A172 (cell line): ENCODE results near the gene LGI2. TPM values are rescaled to one million over a fixed set of nuclear protein-coding genes. Genes with fewer than 3 reads are reported as not detected.
"Not testable (repeated sequence)": the region's sequence is repeated elsewhere in the genome, so short reads cannot be mapped to it uniquely, and the experiment has no call there.

Experiments
- DNase-seq: peaks from one replicate; pipeline ENCODE4 v3.0.0-alpha.2; 2015; ENCODE audit warnings: low spot score
- total RNA-seq: library from RNA; depleted of rRNA; stranded (reverse); fragments of >200 nt; shearing (Covaris generic); gene quantifications from 2 replicates; pipeline ENCODE4 v1.2.3, GENCODE V29; 2014; rRNA removed

LGI2 gene, protein sequence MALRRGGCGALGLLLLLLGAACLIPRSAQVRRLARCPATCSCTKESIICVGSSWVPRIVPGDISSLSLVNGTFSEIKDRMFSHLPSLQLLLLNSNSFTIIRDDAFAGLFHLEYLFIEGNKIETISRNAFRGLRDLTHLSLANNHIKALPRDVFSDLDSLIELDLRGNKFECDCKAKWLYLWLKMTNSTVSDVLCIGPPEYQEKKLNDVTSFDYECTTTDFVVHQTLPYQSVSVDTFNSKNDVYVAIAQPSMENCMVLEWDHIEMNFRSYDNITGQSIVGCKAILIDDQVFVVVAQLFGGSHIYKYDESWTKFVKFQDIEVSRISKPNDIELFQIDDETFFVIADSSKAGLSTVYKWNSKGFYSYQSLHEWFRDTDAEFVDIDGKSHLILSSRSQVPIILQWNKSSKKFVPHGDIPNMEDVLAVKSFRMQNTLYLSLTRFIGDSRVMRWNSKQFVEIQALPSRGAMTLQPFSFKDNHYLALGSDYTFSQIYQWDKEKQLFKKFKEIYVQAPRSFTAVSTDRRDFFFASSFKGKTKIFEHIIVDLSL
- total RNA-seq: 0.19 and 0.93 TPM in 2 replicates

DNA sequence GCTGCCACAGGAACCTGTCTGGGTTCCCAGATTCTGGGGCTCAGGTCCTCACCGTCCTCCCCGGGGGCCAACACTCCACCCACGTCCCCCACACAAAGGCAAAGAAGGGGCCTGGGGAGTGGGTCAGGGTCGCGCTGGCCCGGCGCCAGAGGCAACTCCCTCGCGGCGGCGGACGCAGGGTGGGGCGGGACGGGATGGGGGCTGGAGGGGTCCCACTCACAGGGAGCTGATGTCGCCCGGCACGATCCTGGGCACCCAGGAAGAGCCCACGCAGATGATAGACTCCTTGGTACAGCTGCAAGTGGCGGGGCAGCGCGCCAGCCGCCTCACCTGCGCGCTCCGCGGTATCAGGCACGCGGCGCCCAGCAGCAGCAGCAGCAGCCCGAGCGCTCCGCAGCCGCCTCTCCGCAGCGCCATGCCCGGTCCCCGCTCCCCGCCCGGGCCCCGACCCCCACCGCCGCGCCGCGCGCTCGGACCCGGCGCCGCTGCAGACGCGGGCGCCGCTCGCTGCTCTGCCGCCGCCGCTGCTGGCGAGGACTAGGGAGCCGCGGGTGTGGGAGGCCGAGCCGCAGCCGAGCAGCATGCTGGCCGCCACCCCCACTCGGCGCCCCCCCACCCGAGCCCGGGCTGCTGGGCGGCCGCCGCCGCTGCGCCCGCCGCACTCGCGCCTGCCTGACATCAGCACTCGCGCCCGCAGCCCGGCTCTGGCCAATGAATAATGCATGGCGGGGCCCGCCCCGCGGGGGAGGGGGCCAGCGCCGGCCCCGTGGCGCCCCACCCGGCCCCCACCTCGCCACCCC is at the start of gene LGI2:
Gene LGI2, minus strand, starts transcription at position 670 of the 800 bp plus-strand sequence. Its CDS starts 253 bp downstream, at position 417.
- DNase-seq: no peak

DNA sequence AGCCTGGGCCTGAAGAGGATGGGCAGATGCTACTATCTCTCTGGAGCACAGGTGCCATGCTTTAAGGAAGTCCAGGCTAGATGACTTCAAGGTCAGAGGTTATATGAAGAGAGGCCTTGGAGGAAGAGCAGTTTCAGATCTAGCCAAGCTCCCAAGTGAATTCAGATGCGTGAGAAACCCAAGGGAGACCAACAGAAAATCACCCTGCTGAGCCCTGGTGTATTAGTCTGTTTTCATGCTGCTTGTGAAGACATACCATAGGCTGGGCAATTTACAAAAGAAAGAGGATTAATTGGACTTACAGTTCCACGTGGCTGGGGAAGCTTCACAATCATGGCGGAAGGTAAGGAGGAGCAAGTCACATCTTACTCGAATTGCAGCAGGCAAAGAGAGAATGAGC is 47.8 kb upstream of the LGI2 start:
- DNase-seq: no peak

DNA sequence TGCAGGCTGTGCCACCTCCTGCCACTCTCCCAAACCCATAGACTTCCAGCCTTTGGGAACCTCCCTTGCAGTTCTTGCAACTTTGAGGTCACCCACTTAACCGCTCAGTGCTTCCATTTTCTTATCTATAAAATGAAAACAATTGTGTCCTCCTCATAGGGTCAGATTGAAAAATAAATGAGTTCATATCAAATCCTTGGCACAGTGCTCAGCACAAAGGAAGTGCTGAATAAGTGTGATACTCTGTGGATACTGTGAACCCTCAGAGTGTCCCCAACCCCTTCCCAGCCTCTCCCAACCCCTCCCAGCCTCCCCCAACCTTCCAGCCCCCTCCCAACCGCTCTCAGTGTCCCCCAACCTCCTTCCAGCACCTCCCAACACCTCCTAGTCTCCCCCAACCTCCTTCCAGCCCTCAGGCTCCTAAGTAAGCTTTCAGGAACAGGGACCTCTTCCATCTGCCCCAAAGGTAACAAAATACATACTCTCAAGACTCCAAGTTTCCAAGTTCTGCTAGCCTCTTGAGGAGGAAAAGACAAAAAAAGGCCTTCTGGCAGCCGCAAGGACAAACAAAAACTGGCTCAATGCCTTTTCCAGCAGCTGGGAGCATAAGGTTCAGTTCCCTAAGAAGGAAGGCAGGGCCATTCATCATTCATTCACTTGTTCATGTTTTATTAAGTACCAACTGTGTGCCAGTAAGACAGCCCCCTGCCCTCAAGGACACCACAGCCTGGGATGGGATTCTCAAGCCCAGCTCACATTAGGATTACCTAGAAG is 46.1 kb upstream of the LGI2 start:
- no peak for DNase-seq

DNA sequence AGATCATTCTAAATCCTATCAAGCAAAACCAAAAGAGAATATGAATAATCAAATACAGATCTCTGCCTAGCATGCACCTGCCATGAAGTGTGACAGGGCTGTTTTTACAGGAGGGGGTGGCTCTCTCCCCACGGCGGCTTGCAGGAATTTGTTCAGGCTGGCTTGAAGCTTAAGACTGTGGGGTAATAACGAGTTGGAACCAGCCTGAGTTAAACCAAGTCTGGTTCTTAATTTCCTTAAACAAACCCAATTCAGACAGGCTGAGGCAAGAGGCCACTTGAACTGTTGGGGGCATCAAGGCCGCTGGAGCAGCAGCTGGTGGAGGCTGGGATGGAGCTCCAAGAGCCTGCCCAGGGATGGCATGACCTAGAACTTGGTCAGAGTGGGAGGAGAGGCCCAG is 45.1 kb upstream of the LGI2 start:
- no peak for DNase-seq

DNA sequence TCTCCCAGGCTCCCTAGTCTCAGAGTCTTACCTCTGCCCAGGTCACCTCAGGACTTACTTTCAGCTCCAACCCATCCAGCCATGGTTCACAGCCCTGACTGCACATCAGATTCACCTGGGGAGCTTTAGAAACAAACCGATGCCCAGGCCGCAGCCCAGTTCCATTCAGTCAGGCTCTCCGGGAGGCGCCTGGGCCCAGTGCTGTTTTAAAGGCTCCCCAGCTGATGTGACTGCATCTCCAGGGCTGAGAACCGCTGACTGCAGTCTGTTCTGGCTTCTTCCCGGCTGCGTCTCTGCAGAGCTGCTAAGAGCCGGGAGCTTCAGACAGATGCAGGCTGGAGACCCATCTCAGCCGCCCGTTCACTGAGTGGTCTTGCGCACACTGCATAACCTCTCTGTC is 44.4 kb upstream of the LGI2 start:
- DNase-seq: no peak

DNA sequence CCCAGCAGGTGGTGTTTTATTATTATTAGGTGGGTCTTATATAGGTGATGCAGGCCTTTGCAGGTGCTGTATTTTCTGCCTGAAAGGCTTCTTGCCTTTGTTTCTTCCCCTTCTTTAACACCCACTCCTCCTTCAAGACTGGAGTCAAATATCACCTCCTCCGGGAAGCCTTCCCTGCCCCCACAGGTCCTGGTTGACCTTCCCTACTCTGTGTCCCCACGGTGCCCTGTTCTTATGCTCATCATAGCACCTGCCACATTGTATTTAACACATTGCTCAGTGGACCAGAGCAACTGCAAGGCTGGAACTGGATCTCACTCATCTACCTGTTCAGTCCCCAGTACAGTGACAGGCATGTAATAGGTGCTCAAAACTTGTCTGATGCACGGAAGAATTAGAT is 39.8 kb upstream of the LGI2 start:
- DNase-seq: no peak

DNA sequence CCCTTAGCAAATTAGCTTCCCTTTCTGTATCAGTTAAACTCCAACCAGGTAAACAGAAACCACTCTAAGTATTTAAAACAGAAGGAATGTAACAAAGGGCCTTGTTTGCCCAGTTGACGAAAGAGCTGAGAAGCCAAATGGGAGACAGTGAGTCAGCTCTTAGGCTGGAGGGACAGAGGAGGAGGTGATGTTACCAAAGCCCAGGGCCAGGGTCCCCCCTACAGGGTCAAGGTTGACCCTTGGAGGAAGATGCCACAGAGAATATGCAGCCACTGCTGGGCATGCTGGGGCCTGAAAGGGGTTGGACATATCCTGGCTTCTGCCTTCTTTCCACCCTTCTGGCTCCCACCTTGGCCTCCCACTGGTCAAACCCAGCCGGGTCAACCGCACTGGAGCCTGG is 38.3 kb upstream of the LGI2 start:
- DNase-seq: no peak

DNA sequence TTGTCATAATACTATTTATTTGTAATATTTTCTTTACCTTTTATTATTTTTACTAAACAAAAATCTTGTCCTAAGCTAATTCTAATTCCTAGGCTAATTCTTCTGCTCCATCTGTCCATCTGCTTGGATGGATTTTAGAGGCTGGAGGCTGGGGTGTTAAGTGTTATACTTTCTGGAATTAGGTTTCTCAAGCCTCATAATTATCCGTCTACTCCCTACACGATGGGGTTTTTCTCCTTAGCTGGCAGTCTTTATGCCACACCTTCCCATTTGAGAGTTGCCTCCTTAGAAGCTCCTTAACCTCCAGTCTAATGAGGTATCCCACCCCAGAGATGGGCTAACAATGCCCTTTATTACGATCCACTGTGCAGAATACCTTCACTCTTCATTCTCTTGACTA is 37.6 kb upstream of the LGI2 start:
- no peak for DNase-seq

DNA sequence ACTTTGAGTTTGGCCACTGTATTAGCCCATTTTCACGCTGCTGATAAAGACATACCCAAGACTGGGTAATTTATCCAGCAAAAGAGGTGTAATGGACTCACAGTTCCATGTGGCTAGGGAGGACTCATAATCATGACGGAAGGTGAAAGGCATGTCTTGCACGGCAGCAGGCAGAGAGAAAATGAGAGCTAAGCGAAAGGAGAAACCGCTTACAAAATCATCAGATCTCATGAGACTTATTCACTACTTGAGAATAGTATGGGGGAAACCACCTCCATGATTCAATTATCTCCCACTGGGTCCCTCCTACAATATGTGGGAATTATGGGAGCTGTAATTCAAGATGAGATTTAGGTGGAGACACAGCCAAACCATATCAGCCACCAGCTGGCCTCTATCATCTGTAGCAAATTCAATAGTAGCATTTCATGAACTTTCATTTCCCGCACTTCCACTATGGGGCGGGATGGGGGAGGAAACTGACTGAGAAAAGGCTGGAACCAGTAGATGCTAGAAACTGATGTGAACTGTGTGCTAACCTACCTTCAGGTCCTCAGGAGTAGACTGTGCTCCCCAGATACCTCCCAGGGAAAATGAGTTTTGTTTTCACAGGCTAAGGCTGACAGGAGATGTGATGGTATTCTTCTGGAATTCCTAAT is 35.3 kb upstream of the LGI2 start:
- no peak for DNase-seq

DNA sequence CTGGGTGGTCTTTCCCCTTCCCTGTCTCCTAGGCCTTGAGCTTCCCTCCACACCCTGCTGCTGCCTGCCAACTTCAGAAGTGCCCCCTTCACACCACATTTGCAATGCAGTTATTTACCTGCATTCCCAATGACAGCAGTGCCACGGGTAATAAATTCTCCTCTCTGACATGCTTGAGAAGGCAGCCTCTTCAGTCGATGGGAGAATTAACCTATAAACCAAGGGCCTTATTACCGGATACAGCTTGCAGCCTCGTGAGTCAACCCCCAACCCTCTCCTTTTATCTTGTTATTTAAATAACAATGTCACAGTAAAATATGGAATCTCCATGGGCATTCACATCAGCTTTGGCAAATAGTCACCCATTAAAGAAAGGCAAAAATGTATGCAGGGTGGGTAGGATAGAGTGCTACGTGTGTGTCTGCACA is 34.7 kb upstream of the LGI2 start:
- no peak for DNase-seq

DNA sequence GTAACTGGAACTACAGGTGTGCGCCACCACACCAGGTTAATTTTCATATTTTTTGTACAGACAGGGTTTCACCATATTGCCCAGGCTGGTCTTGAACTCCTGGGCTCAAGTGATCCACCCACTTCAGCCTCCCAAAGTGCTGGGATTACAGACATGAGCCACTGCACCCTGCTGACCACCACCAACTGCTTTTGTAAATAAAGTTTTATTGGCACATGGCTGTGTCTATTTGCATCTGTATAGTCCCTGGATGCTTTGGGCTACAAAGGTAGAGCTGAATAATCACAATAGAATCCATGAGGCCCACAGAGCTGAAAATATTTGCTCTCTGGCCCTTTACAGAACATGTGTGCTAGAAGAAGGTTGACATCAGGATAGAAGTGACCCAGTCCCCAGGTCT is 33.7 kb upstream of the LGI2 start:
- DNase-seq: not testable (repeated sequence)

DNA sequence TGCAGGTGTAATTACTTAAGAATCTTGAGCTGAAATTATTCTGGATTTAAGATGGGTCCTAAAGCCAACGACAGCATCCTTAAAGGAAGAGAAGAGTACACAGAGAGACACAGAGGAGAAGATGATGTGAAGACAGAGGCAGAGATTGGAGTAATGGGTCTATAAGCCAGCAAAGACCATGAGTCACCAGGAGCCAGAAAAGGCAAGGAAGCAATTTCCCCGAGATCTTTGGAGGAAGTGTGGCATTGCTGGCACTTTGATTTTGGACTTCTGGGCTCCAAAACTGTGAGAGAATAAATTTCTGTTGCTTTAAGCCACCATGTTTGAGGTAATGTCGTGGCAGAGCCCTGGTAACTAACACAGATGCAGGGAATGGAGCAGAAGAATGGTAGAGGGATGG is 32.4 kb upstream of the LGI2 start:
- DNase-seq: no peak

DNA sequence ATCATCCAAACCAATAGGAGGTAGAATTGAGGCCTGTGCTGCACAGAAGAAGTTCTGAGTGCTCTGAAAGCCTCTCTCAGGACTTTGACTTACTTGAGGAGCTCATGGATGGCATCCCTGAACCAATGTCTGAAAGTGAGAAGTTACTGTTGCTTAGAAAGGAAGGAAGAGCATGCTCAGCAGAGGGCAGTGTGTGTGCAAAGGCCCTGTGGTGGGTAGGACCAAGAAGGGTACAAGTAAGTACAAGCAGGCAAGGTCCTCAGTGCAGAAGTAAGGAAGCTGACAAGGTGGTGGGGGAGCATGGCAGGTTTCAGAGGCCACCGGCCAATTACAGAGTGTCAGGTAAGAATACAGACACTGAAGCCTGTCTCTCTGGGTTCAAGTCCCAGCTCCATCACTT is 31.4 kb upstream of the LGI2 start:
- no peak for DNase-seq

DNA sequence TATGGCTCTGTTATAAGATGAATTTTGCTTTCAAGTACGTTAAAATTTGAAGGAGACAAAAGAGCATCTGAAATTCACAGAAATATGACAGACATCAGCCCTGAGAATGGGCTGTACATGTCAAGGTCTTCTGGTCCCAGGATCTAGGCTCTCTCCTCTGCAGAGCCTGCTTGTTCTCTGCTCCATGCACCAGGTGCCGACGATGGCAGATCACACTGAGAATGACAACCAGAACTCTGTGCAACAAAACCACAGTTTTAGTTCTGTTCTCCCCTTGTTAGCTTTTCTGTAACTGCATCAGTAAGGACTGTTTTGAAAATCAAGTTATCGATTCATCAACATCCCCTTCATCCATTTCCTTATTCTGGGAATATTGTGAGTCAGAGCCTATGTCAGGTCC is 30.9 kb upstream of the LGI2 start:
- no peak for DNase-seq

DNA sequence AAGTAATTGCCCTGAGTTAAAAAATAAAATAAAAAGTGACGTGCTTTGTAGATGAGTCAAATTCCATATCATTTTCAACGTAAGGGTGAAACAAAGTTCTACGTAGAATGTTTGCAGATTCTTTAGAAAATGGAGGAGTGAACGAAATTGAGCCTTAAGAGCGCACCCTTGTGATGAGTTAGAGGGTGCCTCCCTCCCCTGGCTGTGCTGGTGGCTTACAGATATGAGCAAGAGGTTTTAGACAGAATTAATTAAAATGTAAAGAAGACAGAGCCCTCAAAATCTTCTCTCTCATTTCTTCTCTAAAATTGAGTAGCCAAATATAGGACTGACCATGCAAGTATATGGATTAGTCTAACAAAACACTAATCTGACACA is 30.2 kb upstream of the LGI2 start:
- no peak for DNase-seq

DNA sequence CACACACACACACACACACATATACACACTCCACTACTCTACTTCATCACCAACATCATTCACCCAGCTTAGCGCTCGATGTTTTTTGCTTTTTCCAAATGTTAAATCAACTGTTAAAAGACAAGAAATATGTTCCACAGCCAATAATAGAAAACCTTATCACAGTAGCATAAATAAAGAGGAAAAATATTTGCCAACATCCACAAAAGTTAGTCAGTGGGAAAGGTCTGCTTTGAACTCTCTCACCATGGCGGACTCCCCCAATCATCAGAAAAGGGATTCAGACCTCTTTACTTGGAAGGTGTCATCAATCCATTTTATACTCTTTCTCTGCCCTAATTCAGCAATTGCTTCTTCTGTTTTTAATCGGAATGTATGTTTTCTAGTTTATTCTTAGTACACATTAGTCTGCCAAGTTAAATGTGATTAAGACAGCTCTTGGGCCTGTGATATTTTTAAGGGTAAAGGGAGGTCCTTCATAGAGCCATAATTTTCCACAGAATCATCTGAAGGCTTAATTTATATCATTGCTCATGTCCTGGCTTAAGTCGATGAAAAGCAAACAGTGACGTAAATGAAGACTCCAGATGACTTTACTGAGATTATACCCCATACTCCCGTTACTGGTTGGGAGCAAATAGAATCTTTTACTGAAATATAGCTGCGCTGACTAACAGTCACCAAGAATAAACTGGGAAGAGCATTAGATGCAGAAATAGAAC is 29.7 kb upstream of the LGI2 start:
- no peak for DNase-seq

DNA sequence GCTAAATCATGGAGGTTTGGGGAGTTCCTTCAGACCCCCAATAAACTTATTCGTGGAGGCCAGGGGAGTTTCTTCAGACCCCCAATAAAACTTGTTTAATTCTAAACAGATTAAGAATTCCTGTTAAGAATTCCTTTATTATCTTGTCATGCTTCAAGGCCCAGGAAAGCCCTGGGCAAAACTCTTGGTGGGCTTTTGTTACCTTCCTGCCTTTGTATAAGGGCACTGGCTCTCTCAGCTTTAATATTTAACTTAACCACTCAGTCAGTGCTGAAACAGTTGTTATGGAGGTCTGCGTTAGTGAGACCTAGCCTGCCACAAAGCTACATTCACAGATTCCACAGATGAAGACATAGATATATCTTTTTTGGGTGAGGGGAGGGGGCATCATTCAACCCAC is 29.0 kb upstream of the LGI2 start:
- DNase-seq: no peak

DNA sequence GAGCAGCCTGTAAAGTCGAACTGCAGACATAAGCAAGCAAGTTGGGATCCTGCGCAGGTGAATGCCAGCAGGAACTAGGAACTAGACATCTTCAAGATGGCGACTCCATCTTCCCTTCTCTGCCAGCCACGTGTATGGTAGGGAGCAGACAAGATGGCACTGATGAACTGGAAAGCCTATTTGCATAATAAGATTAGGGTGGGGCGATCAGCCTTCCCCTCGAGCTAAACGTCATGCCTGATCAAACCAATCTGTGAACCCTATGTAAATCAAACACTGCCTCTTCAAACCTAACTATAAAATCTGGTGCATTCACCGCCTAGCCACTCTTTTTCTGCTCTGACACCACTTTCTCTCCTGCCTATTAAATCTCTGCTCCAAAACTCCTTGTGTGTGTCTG is 28.1 kb upstream of the LGI2 start:
- DNase-seq: no peak

DNA sequence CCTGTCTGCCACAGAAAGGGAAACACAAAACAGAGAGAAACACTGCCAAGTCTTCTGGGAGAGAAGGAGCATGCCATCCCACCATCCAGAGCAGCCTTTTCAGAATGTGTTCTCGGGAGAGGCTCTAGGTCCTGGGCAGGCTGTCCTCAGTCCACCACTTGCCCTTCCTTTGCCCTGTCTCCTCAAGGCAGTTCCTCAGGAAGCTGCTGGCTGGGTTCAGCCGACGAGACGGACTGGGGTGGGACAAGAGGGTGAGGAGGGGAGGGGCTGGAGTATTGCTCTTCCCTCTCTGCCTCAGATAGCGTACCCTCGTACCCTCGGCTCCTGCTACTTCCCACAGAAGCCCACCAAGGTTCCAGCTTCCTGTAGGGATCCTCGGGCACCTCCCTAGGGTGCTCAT is 26.6 kb upstream of the LGI2 start:
- no peak for DNase-seq

DNA sequence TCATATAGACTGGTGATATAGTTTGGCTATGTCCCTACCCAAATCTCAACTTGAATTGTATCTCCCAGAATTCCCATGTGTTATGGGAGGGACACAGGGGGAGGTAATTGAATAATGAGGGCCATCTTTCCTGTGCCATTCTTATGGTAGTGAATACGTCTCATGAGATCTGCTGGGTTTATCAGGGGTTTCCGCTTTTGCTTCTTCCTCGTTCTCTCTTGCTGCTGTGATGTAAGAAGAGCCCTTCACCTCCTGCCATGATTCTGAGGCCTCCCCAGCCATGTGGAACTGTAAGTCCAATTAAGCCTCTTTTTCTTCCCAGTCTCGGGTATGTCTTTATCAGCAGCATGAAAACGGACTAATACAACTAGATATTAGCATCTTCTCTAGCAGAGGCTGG is 21.3 kb upstream of the LGI2 start:
- not testable (repeated sequence) for DNase-seq

DNA sequence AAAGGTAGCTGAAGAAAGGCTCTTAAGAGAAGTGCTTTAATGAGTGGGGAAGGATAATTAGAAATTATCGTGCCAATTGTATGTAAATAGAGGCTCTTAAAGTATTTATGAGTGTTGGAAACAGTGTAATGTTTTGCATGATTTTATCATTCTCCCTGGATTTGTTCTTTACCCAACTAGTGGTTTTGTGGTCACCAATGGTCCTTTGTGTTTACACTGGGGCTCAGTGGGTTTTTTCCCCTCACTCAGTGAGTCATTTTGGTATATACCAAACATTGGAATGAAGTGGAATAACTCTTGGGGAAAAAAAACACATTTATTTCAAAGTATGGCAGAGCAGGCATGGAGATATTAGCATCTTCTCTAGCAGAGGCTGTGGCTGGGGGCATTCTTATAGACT is 20.8 kb upstream of the LGI2 start:
- DNase-seq: peak; percentile 6
